ENCODE measurements around the gene SUGCT.

GRCh38 chr7:40405991-40406390 is 271.2 kb downstream of the SUGCT start:
- TF ChIP-seq POLR2AphosphoS5 (IDR thresholded peaks at IDR 0.05; ENCODE audit: borderline replicate concordance, low read depth, low read length) = no peak
- TF ChIP-seq EZH2 (IDR thresholded peaks at IDR 0.05) = no peak
- TF ChIP-seq FOXP2 (optimal IDR thresholded peaks at IDR 0.05; ENCODE audit: control extremely low read depth, extremely low read length, insufficient read depth) = no peak

Measured in SK-N-MC (cell line).